Tibial nerve (tissue), 4 donors: ENCODE data around the gene ACOT6. TPM values are rescaled to one million over a fixed set of nuclear protein-coding genes. Genes with fewer than 3 reads are reported as not detected.

ENCODE experiments used
- DNase-seq, 2 donors: peaks; one replicate each; pipeline ENCODE4 v3.0.0-alpha.2; 2019; ENCODE audit warnings: low spot score in 2 of 2
- H3K27ac ChIP-seq, 4 donors: fragments of 200-600 bp; sonication (generic) in 3 of 4; one replicate each; pipeline ENCODE4 v1.5.1; 2017 to 2019; ENCODE audit warnings: mild to moderate bottlenecking in 1 of 4
- H3K27me3 ChIP-seq, 2 donors: fragments of 200-600 bp; sonication (generic) in 1 of 2; one replicate each; pipeline versions ENCODE4 v1.5.1 to v1.6.0; 2017 to 2019
- H3K36me3 ChIP-seq, 3 donors: fragments of 200-600 bp; sonication (generic); one replicate each; pipeline ENCODE4 v1.5.1; 2018 to 2019
- H3K4me1 ChIP-seq, 4 donors: fragments of 200-600 bp; sonication (generic) in 3 of 4; one replicate each; pipeline ENCODE4 v1.5.1; 2017 to 2019
- H3K4me3 ChIP-seq, 4 donors: fragments of 200-600 bp; sonication (generic) in 3 of 4; one replicate each; pipeline ENCODE4 v1.5.1; 2017 to 2019; ENCODE audit warnings: mild to moderate bottlenecking in 1 of 4, moderate library complexity in 1 of 4
- H3K9me3 ChIP-seq, 4 donors: fragments of 200-600 bp; sonication (generic) in 3 of 4; one replicate each; pipeline ENCODE4 v1.5.1; 2017 to 2019
- CTCF ChIP-seq, 5 experiments: fragments of 200-600 bp in 3 of 5; fragments of 450-650 bp in 2 of 5; sonication (generic) in 3 of 5; IDR thresholded peaks; one replicate each; pipeline ENCODE4 v1.5.1; 2016 to 2019; ENCODE audit warnings: antibody characterized with exemption in 5 of 5, mild to moderate bottlenecking in 3 of 5, moderate library complexity in 2 of 5
- EP300 ChIP-seq, 2 donors: sonication (generic); formaldehyde crosslinking; IDR thresholded peaks; one replicate each; pipeline ENCODE4 v1.6.1; 2017; ENCODE audit warnings: antibody characterized with exemption in 2 of 2, mild to moderate bottlenecking in 1 of 2
- POLR2A ChIP-seq, 2 donors: fragments of 450-650 bp; IDR thresholded peaks; one replicate each; pipeline ENCODE4 v1.6.1; 2017; ENCODE audit warnings: antibody characterized with exemption in 2 of 2, mild to moderate bottlenecking in 2 of 2, moderate library complexity in 2 of 2
- WGBS, 2 donors: methylation state at CpG; one replicate each; pipeline ENCODE4 v1.1.5; 2018; 5-methylcytosine and 5-hydroxymethylcytosine counted together
- total RNA-seq, 4 donors: library from RNA; depleted of rRNA; stranded (reverse); fragments of >200 nt; gene quantifications; one replicate each; pipeline ENCODE4 v1.1.0, GENCODE V29; 2016

Gene ACOT6
- total RNA-seq, 4 donors from 2014 or later, result 0.39 TPM; not detected in 3

GRCh38 chr14:73599499-73599898 is 12.8 kb upstream of the ACOT6 start:
- H3K27me3 ChIP-seq, result no peaks in the 10 kb centered on the region
- no peaks in the 10 kb centered on the region for H3K4me1 ChIP-seq
- H3K36me3 ChIP-seq, result no peaks in the 10 kb centered on the region
- H3K27ac ChIP-seq, result no peak overlapping the region
- H3K4me3 ChIP-seq, result no peak overlapping the region
- DNase-seq, result no peak
- no peaks in the 10 kb centered on the region for H3K9me3 ChIP-seq
- TF ChIP-seq POLR2A (IDR thresholded peaks at IDR 0.05), result no peak
- TF ChIP-seq CTCF (IDR thresholded peaks at IDR 0.05), result no peak
- no peak for TF ChIP-seq EP300 (IDR thresholded peaks at IDR 0.05)

GRCh38 chr14:73602994-73603393 is 9.3 kb upstream of the ACOT6 start:
- TF ChIP-seq EP300 (IDR thresholded peaks at IDR 0.05) (no peak), POLR2A (IDR thresholded peaks at IDR 0.05) (no peak), CTCF (IDR thresholded peaks at IDR 0.05) (no peak)
- H3K27me3 ChIP-seq, result no peaks in the 10 kb centered on the region
- 66 to 68% methylated on average over 3 of the region's 3 CpGs for WGBS, 2 donors
- no peak overlapping the region for H3K4me3 ChIP-seq
- H3K9me3 ChIP-seq, result no peaks in the 10 kb centered on the region
- no peak overlapping the region for H3K27ac ChIP-seq
- H3K36me3 ChIP-seq, result no peaks in the 10 kb centered on the region
- H3K4me1 ChIP-seq, result no peaks in the 10 kb centered on the region
- no peak for DNase-seq

GRCh38 chr14:73606271-73606670 is 6.0 kb upstream of the ACOT6 start:
- DNase-seq, result no peak
- no peak overlapping the region for H3K27ac ChIP-seq
- WGBS, 2 donors, result 84% methylated on average over 3 of the region's 3 CpGs
- TF ChIP-seq CTCF (IDR thresholded peaks at IDR 0.05) (no peak), EP300 (IDR thresholded peaks at IDR 0.05) (no peak), POLR2A (IDR thresholded peaks at IDR 0.05) (no peak)
- no peak overlapping the region for H3K4me3 ChIP-seq
- H3K36me3 ChIP-seq, result no peaks in the 10 kb centered on the region
- H3K27me3 ChIP-seq, result no peaks in the 10 kb centered on the region
- H3K4me1 ChIP-seq, result no peaks in the 10 kb centered on the region
- H3K9me3 ChIP-seq, result no peaks in the 10 kb centered on the region

- TF ChIP-seq EP300 (IDR thresholded peaks at IDR 0.05) (no peak), CTCF (IDR thresholded peaks at IDR 0.05) (no peak), POLR2A (IDR thresholded peaks at IDR 0.05) (no peak)
- no peak for DNase-seq
- Histone ChIP-seq H3K4me3 (no peak overlapping the region), H3K27ac (no peak overlapping the region), H3K27me3 (no peaks in the 10 kb centered on the region), H3K9me3 (no peaks in the 10 kb centered on the region), H3K4me1 (peaks cover 0 to 4% (median 0%) of the 10 kb centered on the region in 4 donors), H3K36me3 (no peaks in the 10 kb centered on the region)
- WGBS, 2 donors, result 69 to 100% methylated on average over 1 of the region's 1 CpG
These were observed 5.1 kb upstream of the ACOT6 start for GRCh38 chr14:73607241-73607640.

- Histone ChIP-seq H3K27ac (no peak overlapping the region), H3K4me3 (no peak overlapping the region), H3K4me1 (peaks cover 0 to 5% (median 0%) of the 10 kb centered on the region in 4 donors), H3K27me3 (no peaks in the 10 kb centered on the region), H3K36me3 (no peaks in the 10 kb centered on the region), H3K9me3 (no peaks in the 10 kb centered on the region)
- WGBS, 2 donors, result 29 to 71% methylated on average over 1 to 2 of the region's 2 CpGs
- DNase-seq, result no peak
- TF ChIP-seq EP300 (IDR thresholded peaks at IDR 0.05) (no peak), POLR2A (IDR thresholded peaks at IDR 0.05) (no peak), CTCF (IDR thresholded peaks at IDR 0.05) (no peak)
These were observed 1.6 kb upstream of the ACOT6 start for GRCh38 chr14:73610687-73611086.
